NCI-H69 (cell line): ENCODE results near the gene CMSS1.

Source experiments
- DNase-seq: peaks from one replicate; lab custom pipeline; 2025; lab: John Stamatoyannopoulos, UW

CMSS1 gene

GRCh38 chr3:99817437-99818240 lies at the start of gene CMSS1:
Gene CMSS1, plus strand, starts transcription at chr3:99817862.
- DNase-seq: peak; percentile 88

GRCh38 chr3:99768126-99768525 lies 49.5 kb upstream of the CMSS1 start:
- no peak for DNase-seq

GRCh38 chr3:99768808-99769501 lies 48.7 kb upstream of the CMSS1 start:
- DNase-seq: no peak

GRCh38 chr3:99772171-99772570 lies 45.5 kb upstream of the CMSS1 start:
- DNase-seq: no peak

DNA sequence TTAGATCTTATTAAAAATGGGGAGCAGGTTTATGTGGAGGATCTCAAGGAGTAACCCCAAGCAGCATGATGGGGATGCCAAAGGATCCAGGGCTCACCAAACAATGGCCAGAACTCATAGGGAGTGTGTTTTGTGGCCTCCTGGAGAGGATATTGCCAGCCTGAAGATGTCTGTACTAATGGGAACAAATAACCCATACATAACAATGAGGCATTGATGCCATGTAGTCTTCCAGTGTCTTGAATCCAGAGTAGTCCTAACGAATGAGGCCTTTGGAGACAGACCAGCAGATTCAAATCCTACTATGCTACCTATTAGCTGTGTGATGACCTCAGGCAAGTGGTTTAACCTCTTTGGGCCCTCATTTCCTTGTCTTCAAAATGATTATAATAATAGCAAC lies 45.0 kb upstream of the CMSS1 start:
- no peak for DNase-seq

- no peak for DNase-seq
Measured at GRCh38 chr3:99774467-99774866, 43.2 kb upstream of the CMSS1 start.

- no peak for DNase-seq
Measured at GRCh38 chr3:99776516-99777209, 41.0 kb upstream of the CMSS1 start.

DNA sequence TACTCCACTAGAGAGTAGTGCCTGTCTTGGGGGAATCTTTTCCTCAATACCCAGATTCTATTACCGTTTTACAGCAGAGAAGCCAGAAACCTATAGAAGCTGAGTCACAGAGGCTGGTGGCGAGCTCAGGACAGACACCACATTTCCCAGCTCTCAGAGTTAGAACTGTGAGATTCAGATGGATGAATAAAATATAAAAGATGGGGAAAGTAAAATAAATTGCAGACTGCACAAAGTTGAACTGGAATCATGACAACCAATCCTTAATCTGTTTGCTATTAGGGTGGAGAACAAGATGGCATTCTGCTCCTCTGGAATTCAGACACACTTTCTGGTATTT lies 40.5 kb upstream of the CMSS1 start:
- no peak for DNase-seq

GRCh38 chr3:99777708-99778107 lies 40.0 kb upstream of the CMSS1 start:
- no peak for DNase-seq

- no peak for DNase-seq
Measured at GRCh38 chr3:99780749-99781148, 36.9 kb upstream of the CMSS1 start.

DNA sequence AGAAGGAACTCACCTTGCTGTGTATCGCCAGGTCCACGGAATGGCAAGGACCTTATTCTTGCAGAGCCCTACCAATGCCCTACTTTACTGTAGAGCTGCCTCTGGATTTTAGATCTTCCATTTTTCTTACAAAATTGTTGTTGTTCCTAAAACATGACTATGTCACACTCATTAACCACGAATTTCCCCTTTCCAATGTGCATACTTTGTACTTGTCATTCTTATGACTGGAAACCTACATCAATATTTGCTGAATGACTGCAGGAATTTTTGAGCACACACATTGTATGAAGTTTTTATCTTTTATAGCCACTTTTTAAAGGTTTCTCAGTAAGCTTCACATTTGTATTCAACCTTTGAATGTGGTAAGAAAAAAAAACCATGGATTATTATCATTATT lies 35.9 kb upstream of the CMSS1 start:
- DNase-seq: no peak

DNA sequence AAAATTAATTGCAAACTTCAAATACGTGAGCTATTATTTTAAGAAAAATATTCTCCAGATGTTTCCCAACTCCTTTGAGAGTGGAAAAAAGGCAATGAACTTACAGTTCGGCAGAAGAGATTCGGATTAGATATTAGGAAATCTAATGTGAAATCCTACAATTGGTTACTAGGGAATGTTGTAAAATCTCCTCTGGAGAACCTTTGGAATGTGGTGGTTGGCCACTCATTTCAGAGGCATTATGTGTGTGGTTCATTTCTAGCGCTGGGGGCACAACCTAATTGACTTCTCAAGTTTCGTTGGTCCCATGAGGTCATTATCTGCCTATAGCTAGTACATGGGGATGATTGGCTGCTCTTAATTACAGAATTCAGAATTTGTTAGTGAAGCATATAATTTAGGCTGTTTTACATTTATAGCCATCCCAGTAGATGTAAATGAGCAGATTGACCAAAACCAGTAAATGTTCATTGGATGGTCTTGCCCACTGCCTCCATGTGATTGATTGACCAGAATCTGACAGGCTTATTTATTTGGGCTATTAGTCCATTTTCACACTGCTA lies 34.6 kb upstream of the CMSS1 start:
- peak; percentile 12 for DNase-seq

DNA sequence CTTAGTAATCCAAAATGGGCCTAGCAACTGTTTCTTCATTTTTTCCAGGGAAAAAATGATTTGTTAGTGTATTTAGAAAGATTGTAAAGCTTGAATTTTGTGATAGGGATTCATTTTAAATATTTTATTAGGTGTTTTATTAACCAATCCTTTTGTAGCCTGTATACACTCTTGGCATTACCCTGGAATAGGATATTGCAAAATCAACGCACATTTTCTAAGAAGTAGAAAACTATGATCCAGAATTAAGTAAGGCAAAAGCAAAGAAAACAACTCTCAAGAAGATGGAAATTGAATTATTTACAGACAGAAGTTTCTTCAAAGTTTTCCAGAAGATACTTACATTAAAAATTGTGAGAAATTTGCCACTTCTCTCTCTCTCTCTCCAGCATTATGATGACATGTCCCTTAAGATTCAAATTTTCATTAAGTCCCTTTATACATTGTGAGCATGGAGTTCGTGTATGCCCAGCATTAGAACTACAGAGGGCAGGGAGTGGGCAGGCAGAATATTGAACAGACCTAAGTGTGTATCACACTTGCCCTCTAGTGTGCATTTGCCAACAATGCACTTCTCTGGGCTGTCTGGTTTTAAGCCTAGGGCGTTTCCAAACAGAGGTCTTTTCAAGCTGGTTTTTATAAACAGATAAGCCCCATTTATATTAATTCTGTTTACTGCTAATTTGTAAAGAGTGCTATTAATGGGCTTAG lies 28.5 kb upstream of the CMSS1 start:
- DNase-seq: peak; percentile 41

DNA sequence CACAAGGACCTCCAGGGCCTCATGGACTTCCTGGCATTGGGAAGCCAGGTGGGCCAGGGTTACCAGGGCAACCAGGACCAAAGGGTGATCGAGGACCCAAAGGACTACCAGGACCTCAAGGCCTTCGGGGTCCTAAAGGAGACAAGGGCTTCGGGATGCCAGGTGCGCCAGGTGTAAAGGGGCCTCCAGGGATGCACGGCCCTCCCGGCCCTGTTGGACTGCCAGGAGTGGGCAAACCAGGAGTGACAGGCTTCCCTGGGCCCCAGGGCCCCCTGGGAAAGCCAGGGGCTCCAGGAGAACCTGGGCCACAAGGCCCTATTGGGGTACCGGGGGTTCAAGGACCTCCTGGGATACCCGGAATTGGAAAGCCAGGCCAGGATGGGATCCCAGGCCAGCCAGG lies 23.2 kb upstream of the CMSS1 start:
- DNase-seq: no peak

DNA sequence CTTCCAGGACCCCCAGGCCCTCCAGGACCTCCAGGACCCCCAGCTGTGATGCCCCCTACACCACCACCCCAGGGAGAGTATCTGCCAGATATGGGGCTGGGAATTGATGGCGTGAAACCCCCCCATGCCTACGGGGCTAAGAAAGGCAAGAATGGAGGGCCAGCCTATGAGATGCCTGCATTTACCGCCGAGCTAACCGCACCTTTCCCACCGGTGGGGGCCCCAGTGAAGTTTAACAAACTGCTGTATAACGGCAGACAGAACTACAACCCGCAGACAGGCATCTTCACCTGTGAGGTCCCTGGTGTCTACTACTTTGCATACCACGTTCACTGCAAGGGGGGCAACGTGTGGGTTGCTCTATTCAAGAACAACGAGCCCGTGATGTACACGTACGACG lies 22.1 kb upstream of the CMSS1 start:
- DNase-seq: no peak

DNA sequence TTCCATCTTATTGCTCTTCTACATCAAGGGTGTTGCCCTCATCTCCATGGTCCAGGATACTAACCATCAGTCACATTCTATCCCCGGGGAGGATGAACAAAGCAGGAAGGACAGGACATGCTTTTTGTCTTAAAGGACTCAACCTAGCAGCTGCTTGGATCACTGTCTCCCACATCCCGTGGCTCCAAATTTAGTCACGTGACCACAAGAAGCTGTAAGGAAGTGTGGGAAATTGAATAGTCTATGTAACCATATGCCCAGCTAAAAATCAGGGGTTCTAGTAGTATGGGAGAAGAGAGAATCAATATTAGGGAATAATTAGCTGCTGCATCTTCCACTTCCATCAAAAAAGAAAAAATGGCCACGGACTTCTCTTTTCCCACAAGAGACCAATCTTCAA lies 18.2 kb upstream of the CMSS1 start:
- DNase-seq: no peak

DNA sequence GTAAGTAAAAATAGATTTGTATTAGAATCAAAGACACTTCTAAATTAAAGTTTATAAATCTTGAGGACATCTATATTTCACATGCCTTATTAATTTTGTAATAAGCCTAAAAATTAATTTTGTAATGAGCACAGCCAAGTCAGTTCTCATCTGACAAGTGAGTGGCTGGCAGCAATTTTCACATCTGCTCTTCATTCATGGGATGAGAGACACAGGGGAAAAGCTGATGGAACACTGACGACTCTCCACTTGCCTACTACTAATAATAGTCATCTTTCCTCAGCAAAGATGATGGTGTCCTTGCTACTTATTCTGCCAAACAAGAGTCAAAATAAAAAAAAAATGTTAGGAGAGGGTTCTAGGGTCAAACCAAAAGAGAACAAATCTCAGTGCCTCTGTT lies 14.4 kb upstream of the CMSS1 start:
- no peak for DNase-seq

DNA sequence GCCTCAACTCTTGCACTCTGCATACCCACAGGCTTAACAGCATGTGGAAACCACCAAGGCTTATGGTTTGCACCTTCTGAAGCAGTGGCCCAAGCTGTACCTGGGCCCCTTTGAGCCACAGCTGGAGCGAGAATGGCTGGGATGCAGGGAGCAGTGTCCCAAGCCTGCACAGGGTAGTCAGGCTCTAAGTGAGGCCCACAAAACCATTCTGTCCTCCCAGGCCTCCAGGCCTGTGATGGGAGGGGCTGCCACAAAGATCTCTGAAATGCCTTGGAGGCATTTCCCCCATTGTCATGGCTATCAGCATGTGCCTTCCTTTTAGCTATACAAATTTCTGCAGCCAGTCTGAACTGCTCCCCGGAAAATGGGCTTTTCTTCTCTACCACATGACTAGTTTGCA lies 12.5 kb upstream of the CMSS1 start:
- DNase-seq: no peak

DNA sequence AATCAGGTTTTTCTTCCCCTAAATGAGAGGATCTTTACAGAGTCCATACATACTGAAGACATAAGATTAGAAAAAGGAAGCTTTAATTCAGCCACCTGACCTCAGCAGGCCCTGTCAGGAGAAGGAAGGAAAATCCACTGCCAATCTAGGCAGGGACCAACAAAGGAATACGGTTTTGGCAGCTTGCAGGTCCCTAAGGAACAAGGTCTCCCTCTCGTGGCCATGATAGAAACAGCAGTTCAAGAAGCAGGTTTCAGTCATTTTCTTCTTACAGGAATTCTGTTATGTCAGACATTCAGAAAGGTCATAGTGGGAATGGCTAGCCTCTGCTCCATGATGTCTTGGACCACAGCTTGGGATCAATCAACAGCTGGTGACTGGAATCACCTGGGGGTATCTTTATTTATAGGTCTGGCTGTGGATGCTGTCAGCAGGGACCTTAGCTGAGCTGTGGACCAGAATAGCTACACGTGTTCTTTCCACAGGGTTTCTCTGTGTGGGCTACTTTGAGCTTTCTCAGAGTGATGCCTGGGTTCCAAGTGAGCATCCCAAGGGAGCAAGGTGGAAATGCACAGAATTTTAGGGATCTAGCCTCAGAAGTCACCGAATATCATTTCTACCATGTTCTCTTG lies 9.4 kb upstream of the CMSS1 start:
- DNase-seq: peak; percentile 57

DNA sequence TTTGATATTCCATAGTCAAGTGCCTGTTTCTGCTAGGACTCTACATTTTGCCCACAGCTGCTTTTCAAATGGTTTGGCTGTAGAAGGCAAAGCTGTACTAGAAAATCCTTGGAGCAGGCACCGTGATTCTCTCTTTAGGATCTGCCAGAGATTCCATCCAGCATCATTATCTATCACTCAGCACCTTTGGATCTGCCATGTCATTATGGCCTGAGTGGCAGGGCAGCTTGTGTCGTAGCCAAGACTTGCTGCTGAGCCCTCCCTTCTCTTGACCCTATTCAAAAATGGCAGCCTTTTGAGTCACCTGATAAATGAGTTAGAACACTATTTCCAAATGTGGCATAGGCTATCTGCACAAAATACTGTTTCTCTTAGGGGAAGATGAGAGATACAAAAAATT lies 8.1 kb upstream of the CMSS1 start:
- no peak for DNase-seq

DNA sequence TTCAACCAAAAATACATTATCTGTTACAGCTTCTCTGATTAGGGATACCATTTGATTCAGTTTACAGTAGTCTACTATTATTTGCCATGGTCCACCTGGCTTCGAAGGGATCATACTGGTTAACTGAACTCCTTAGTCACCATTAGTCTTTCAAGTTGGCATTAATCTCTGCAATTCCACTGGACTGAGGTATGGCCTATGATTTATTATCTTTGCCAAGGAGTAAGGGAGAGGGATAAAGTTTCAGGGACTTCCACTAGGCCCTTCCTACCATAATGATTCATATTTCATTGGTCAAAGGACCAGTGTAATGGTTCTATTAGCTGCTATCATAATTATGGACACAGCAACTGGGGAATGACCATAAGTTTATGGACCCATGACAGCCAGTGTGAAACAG lies 7.3 kb upstream of the CMSS1 start:
- DNase-seq: no peak

DNA sequence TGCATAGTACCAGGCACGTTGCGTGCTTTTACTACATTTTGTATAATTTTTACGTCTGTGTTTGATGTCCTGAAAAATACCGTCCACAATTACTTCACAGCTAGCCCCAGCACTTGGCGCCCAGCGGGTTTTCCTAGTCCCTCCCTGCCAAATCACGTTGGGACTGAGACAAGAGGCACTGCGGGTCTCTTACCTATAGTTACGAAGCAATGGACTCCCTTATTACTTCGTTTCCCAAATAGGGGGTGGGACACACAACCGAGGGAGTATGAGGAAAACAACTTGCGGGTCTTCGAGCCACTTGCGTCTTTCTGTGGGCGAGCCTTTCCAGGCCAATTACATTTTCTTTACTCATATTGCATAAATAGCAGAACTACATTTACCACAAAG lies 620 bp upstream of the CMSS1 start:
- DNase-seq: no peak
